ENCODE data around the gene SLC7A6.

DNA sequence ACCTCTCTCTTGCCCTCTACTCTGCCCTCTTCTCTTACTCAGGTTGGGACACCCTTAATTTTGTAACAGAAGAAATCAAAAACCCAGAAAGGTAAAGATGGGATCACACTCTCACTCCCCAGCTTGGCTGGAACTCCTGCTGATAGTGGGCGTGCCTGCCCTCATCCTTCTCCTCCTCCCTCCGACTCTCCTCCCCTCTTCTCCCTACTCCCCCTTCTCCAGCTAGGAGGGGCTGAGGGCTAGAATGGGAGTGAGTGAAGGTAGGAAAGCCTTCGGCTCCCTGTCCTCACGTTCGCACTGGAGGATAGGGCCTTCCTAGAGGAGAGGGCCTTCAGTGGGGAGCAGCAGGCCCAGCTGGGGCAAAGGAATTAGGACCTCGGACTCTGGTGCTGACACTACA lies 26.1 kb downstream of the SLC7A6 start:
- TF ChIP-seq EZH2phosphoT487 (IDR thresholded peaks at IDR 0.05; ENCODE audit: insufficient read depth, low read depth) (no peak), EZH2 (IDR thresholded peaks at IDR 0.05; ENCODE audit: insufficient read depth, poor library complexity, severe bottlenecking) (no peak)
